CD4-positive, alpha-beta T cell (primary cell): ENCODE data around the gene CTDSP2. TPM values are rescaled to one million over a fixed set of nuclear protein-coding genes. Genes with fewer than 3 reads are reported as not detected.
A peak's percentile ranks its signal among the peaks of the same experiment; 100 is the strongest.

Experiments used
- ATAC-seq: fragments of 200-7000 bp; cut with Tn5 transposase; one replicate; pipeline ENCODE4 v1.10.0; 2022; ENCODE audit warnings: mild to moderate bottlenecking; ENCODE audit not compliant: poor library complexity
- CTCF ChIA-PET: fragments of 350-600 bp; sonication (Branson Sonifier 250); formaldehyde crosslinking; loops from one replicate; lab custom pipeline; 2021; ENCODE audit warnings: antibody characterized with exemption, inconsistent platforms; lab: Charles Lee
- POLR2A ChIA-PET: fragments of 350-600 bp; sonication (Branson Sonifier 250); formaldehyde crosslinking; loops from one replicate; lab custom pipeline; 2021; ENCODE audit warnings: antibody characterized with exemption, inconsistent platforms; lab: Charles Lee
- DNase-seq, 14 experiments: peaks; one replicate each; pipeline ENCODE4 v3.0.0-alpha.2; 2013 to 2020; ENCODE audit warnings: mixed read lengths in 2 of 14
- H3K27ac ChIP-seq, 2 donors: one replicate each; pipeline versions ENCODE4 v1.5.1 to v1.7.0; 2013; ENCODE audit warnings: low read length in 2 of 2, low read depth in 1 of 2, mild to moderate bottlenecking in 1 of 2
- H3K27me3 ChIP-seq, 2 experiments: 1 replicate in 1 of 2; 2 replicates in 1 of 2; pipeline versions ENCODE4 v1.6.1 to v1.7.0; 2013; ENCODE audit warnings: low read length in 2 of 2, control low read depth in 1 of 2, mild to moderate bottlenecking in 1 of 2, moderate library complexity in 1 of 2; ENCODE audit not compliant: insufficient read depth in 2 of 2, control insufficient read depth in 1 of 2
- H3K36me3 ChIP-seq: one replicate; pipeline ENCODE4 v1.6.1; 2013; ENCODE audit warnings: low read length, control low read depth; ENCODE audit not compliant: insufficient read depth
- H3K4me1 ChIP-seq: one replicate; pipeline ENCODE4 v1.6.1; 2013; ENCODE audit warnings: low read length, control low read depth; ENCODE audit not compliant: insufficient read depth
- H3K4me3 ChIP-seq: one replicate; pipeline ENCODE4 v1.5.1; 2013; ENCODE audit warnings: mild to moderate bottlenecking, low read length, moderate library complexity
- H3K9me3 ChIP-seq, 2 experiments: 1 replicate in 1 of 2; 2 replicates in 1 of 2; pipeline versions ENCODE4 v1.6.1 to v1.7.0; 2013; ENCODE audit warnings: low read length in 2 of 2, mild to moderate bottlenecking in 2 of 2, control low read depth in 1 of 2, moderate library complexity in 1 of 2; ENCODE audit not compliant: control insufficient read depth in 1 of 2, insufficient read depth in 1 of 2
- H3K27ac Mint-ChIP-seq: one replicate; pipeline ENCODE4 v1.8.0; 2020; ENCODE audit warnings: mixed read lengths
- H3K27me3 Mint-ChIP-seq: one replicate; pipeline ENCODE4 v1.8.0; 2021; ENCODE audit warnings: mixed read lengths
- H3K36me3 Mint-ChIP-seq: one replicate; pipeline ENCODE4 v1.8.0; 2021; ENCODE audit warnings: low read depth, mixed read lengths
- H3K4me1 Mint-ChIP-seq: one replicate; pipeline ENCODE4 v1.8.0; 2021; ENCODE audit warnings: low read depth, mixed read lengths
- H3K4me3 Mint-ChIP-seq: one replicate; pipeline ENCODE4 v1.8.0; 2020; ENCODE audit warnings: mild to moderate bottlenecking, mixed read lengths
- H3K9me3 Mint-ChIP-seq: one replicate; pipeline ENCODE4 v1.8.0; 2020; ENCODE audit warnings: mixed read lengths
- intact Hi-C, 2 experiments: fragments of 100-400 bp; cut with DNase I in 1 of 2; cut with micrococcal nuclease in 1 of 2; formaldehyde crosslinking; loops; one replicate each; pipeline versions ENCODE4 v1.15.1 to v1.9.0; 2023 to 2025; cut with DNase I, micrococcal nuclease
- total RNA-seq, 174 experiments: library from RNA in 2 of 174; stranded (reverse) in 2 of 174; gene quantifications; one replicate each; pipeline ENCODE4 v1.2.3 and lab custom pipeline; 2021 to 2026
- TF ChIP-seq, protein P1 (sequence below): fragments of 200-600 bp; IDR thresholded peaks from one replicate; pipeline ENCODE4 v1.8.0; 2022; ENCODE audit warnings: antibody characterized with exemption, mild to moderate bottlenecking

CTDSP2 gene
- total RNA-seq, 2 experiments from 2014 or later, result 86.2 to 86.4 TPM

DNA sequence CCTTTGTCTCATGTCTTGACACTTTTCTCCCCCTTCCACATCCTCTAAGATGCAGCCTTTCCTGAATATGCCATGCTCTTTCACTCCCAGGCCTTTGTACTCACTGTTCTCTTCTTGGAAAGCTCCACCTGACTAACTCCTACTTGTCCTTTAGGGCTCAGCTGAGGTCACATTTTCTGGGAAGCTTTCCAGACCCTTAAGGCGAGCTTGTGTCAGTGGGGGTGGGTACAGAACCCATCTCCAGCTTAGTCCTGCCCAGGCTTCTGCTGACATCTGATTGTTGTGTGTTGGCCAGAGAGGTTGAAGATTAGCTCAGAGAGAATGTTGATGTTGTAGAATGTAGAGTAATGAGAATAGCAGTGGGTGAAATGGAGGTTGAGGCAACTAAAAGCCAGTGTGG is 66.8 kb downstream of the CTDSP2 start:
- Histone ChIP-seq H3K27ac (peak overlapping the region in 1 of 2 donors; percentile 82), H3K4me1 (peaks cover 58% of the 10 kb centered on the region), H3K36me3 (no peaks in the 10 kb centered on the region), H3K9me3 (no peaks in the 10 kb centered on the region), H3K4me3 (no peak overlapping the region), H3K27me3 (no peaks in the 10 kb centered on the region)
- ATAC-seq (no peak), DNase-seq (no peak)
- CTCF ChIA-PET, result interaction anchor here (2.1 kb wide), 1 partner anchor 24 kb away, joined by 6 read pairs; no protein-coding TSS in a partner anchor
- intact Hi-C loops, result loop anchor here in 1 of 2 experiments (1.0 to 5.0 kb wide), 2 partner anchors 22 to 128 kb away; no protein-coding TSS in a partner anchor
- Mint-ChIP-seq H3K4me1 (peaks cover 47% of the 10 kb centered on the region), H3K27me3 (no peaks in the 10 kb centered on the region), H3K27ac (peak overlapping the region; percentile 100), H3K36me3 (peaks cover 16% of the 10 kb centered on the region), H3K9me3 (no peaks in the 10 kb centered on the region), H3K4me3 (no peak overlapping the region)
- TF ChIP-seq, protein P1, sequence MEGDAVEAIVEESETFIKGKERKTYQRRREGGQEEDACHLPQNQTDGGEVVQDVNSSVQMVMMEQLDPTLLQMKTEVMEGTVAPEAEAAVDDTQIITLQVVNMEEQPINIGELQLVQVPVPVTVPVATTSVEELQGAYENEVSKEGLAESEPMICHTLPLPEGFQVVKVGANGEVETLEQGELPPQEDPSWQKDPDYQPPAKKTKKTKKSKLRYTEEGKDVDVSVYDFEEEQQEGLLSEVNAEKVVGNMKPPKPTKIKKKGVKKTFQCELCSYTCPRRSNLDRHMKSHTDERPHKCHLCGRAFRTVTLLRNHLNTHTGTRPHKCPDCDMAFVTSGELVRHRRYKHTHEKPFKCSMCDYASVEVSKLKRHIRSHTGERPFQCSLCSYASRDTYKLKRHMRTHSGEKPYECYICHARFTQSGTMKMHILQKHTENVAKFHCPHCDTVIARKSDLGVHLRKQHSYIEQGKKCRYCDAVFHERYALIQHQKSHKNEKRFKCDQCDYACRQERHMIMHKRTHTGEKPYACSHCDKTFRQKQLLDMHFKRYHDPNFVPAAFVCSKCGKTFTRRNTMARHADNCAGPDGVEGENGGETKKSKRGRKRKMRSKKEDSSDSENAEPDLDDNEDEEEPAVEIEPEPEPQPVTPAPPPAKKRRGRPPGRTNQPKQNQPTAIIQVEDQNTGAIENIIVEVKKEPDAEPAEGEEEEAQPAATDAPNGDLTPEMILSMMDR, result no peak
- POLR2A ChIA-PET, result interaction anchor here (1.1 to 2.0 kb wide), 2 partner anchors 15 to 23 kb away, joined by 3 to 10 read pairs; no protein-coding TSS in a partner anchor

DNA sequence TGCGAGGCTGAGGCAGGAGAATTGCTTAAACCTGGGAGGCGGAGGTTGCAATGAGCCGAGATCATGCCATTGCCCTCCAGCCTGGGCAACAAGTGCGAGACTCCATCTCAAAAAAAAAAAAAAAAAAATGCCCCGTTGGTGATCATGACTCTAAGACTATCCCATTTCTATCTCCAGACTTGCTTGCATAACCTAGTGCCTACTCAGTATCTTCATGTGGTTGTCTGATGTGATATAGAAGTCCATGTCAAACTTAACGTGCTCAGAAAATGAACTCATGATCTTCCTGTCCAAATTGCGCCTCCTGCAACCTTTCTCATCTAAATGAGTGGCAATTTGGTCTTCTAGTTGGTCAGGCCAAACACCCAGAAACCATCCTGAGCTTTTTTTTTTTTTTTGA is 68.6 kb downstream of the CTDSP2 start:
- intact Hi-C loops, result no loop called here
- POLR2A ChIA-PET, result no interaction called here

DNA sequence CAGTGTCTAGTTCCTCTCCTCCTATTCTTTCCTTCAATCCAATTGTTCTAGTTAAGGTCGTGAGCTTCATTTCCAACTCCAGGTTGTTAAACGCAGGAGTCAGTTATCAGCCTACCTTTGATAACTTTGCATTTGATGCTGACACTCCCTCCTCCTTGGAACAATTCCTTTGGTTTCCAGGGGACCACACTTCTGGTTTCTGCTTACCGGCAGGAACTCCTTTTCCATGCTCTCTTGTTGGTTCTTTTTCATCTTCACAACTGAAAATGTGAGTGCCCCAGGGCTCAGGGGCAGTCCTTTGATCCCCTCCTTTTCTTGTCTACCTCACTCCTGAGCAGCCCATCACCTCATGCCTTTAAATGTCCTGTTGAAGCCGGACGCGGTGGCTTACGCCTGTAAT is 69.2 kb downstream of the CTDSP2 start:
- Mint-ChIP-seq H3K9me3 (no peaks in the 10 kb centered on the region), H3K27ac (no peak overlapping the region), H3K4me3 (peak overlapping the region; percentile 9), H3K4me1 (peaks cover 37% of the 10 kb centered on the region), H3K36me3 (peaks cover 1% of the 10 kb centered on the region), H3K27me3 (no peaks in the 10 kb centered on the region)
- Histone ChIP-seq H3K27me3 (no peaks in the 10 kb centered on the region), H3K36me3 (no peaks in the 10 kb centered on the region), H3K27ac (no peak overlapping the region), H3K9me3 (no peaks in the 10 kb centered on the region), H3K4me3 (no peak overlapping the region), H3K4me1 (peaks cover 53% of the 10 kb centered on the region)
- ChIA-PET CTCF (no interaction called here), POLR2A (no interaction called here)
- intact Hi-C loops, result no loop called here
- DNase-seq (no peak), ATAC-seq (no peak)
- TF ChIP-seq, protein P1, result no peak

More for the DNA sequence above, 68.6 kb downstream of the CTDSP2 start:
- Mint-ChIP-seq H3K4me3 (no peak overlapping the region), H3K9me3 (no peaks in the 10 kb centered on the region), H3K36me3 (peaks cover 7% of the 10 kb centered on the region), H3K4me1 (peaks cover 39% of the 10 kb centered on the region), H3K27me3 (no peaks in the 10 kb centered on the region), H3K27ac (no peak overlapping the region)
- Histone ChIP-seq H3K9me3 (no peaks in the 10 kb centered on the region), H3K36me3 (no peaks in the 10 kb centered on the region), H3K27ac (no peak overlapping the region), H3K4me3 (no peak overlapping the region), H3K4me1 (peaks cover 53% of the 10 kb centered on the region), H3K27me3 (no peaks in the 10 kb centered on the region)
- CTCF ChIA-PET, result interaction anchor here (1.4 kb wide), 1 partner anchor 21 kb away, joined by 4 read pairs; no protein-coding TSS in a partner anchor
- ATAC-seq, result no peak
- TF ChIP-seq, protein P1, result no peak
- no peak for DNase-seq
